ENCODE data around the gene TOP3A.

The TOP3A gene

DNA sequence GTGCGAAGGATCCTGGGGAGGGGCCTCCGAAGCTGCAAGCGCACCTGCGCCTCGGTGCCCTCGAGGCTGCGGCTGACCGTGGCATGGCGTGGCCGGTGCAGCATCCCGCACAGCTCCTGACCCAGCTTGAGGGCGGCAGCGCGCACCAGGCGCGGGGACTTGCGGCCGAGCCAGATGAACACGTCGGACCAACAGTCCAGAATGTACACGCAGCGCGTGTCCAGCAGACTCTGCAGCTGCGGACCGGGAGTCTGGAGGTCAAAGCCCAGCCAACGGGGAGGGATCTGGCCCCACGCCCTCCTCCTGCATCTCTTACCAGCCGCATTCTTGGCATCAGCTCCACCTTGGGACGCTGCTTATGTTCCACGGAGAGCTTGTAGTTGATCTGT lies 67.2 kb downstream of the TOP3A start:
- peaks cover 23% of the 10 kb centered on the region for H3K36me3 Mint-ChIP-seq (ENCODE audit: low read depth)
- peaks cover 4% of the 10 kb centered on the region for H3K27me3 Mint-ChIP-seq (ENCODE audit: low read depth, poor library complexity)
- TF ChIP-seq, protein P1, sequence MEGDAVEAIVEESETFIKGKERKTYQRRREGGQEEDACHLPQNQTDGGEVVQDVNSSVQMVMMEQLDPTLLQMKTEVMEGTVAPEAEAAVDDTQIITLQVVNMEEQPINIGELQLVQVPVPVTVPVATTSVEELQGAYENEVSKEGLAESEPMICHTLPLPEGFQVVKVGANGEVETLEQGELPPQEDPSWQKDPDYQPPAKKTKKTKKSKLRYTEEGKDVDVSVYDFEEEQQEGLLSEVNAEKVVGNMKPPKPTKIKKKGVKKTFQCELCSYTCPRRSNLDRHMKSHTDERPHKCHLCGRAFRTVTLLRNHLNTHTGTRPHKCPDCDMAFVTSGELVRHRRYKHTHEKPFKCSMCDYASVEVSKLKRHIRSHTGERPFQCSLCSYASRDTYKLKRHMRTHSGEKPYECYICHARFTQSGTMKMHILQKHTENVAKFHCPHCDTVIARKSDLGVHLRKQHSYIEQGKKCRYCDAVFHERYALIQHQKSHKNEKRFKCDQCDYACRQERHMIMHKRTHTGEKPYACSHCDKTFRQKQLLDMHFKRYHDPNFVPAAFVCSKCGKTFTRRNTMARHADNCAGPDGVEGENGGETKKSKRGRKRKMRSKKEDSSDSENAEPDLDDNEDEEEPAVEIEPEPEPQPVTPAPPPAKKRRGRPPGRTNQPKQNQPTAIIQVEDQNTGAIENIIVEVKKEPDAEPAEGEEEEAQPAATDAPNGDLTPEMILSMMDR (IDR thresholded peaks at IDR 0.05) = no peak
- H3K4me3 Mint-ChIP-seq = no peak overlapping the region
- DNase-seq = no peak
- peaks cover 16% of the 10 kb centered on the region for H3K4me1 Mint-ChIP-seq
- H3K27ac Mint-ChIP-seq = no peak overlapping the region
- no peaks in the 10 kb centered on the region for H3K9me3 Mint-ChIP-seq

DNA sequence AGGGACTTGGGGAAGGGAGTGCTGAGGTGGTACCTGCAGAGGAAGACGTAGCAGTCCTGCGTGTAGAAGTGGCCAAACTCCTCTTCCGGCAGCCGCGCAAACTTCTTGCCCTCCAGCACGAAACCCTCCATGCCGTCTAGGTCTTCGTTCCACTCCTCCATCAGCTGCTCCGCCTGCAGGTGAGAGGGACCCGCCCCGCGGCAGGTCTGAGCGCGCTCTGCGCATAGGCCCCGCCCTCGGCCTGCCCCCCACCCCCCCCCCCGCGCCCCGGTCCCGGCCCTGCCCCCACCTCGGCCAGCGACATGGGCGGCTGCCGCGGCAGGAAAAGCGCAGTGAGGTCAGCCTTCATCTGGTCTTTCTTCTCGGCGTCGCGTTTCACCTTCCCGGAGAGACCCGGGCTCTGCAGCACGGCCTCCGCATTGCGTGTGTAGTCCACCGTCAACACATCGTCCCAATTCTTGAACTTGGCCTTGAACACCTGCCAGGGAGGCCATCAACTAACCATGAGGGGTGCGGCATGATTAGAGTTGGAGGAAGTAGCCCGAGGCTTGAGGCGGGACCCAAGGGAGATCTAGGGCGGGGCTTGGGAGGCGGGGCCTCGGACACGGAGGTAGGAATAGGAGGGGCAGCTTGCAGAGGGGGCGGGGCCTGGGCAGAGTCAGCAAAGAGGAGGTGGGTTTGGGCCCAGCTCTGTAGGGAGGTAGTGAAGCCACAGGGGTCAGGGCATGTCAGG lies 67.7 kb downstream of the TOP3A start:
- Mint-ChIP-seq H3K27ac (peak overlapping the region; percentile 78), H3K4me1 (peaks cover 16% of the 10 kb centered on the region), H3K36me3 (ENCODE audit: low read depth) (peaks cover 23% of the 10 kb centered on the region), H3K4me3 (peak overlapping the region; percentile 83), H3K9me3 (no peaks in the 10 kb centered on the region), H3K27me3 (ENCODE audit: low read depth, poor library complexity) (peaks cover 4% of the 10 kb centered on the region)
- peak; percentile 81 for DNase-seq
- TF ChIP-seq, protein P1 (IDR thresholded peaks at IDR 0.05) = no peak

DNA sequence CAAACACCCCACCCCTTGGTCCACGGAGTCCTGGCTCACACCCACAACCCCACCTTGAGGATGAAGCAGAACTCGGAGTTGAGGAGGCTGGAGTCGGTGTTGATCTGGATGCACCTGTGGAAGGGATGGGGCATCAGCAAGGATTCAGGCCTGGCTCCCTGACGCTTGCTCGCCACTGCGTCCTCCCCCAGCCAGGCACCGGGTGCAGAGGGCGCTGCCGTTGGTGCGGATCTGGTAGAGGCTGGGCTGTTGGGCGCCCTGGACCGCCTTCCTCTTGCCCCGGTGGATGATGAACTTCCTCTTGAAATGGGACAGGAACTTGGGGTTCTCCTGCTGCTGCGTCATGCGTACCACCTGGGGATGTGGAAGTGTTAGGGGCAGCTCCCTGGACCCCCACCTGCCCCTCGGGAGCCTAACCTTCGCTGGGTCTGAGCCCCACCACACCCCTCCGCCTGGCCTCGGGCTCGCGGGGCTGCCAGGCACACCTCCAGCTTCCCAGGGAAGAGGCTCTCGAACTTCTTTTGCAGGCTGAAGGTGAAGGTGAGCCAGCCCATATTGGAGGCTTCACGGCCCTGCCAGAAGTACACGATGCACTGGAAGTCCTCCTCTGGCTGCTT lies 68.6 kb downstream of the TOP3A start:
- H3K4me3 Mint-ChIP-seq = no peak overlapping the region
- no peak overlapping the region for H3K27ac Mint-ChIP-seq
- peaks cover 16% of the 10 kb centered on the region for H3K4me1 Mint-ChIP-seq
- peaks cover 4% of the 10 kb centered on the region for H3K27me3 Mint-ChIP-seq (ENCODE audit: low read depth, poor library complexity)
- no peak for DNase-seq
- H3K36me3 Mint-ChIP-seq (ENCODE audit: low read depth) = peaks cover 23% of the 10 kb centered on the region
- no peaks in the 10 kb centered on the region for H3K9me3 Mint-ChIP-seq
- TF ChIP-seq, protein P1 (IDR thresholded peaks at IDR 0.05) = no peak

- TF ChIP-seq, protein P1 (IDR thresholded peaks at IDR 0.05) = no peak
- Mint-ChIP-seq H3K27ac (peak overlapping the region; percentile 19), H3K36me3 (ENCODE audit: low read depth) (peaks cover 15% of the 10 kb centered on the region), H3K4me3 (no peak overlapping the region), H3K27me3 (ENCODE audit: low read depth, poor library complexity) (peaks cover 4% of the 10 kb centered on the region), H3K9me3 (no peaks in the 10 kb centered on the region), H3K4me1 (peaks cover 16% of the 10 kb centered on the region)
- no peak for DNase-seq
Observed at GRCh38 chr17:18245038-18245776, 69.6 kb downstream of the TOP3A start.

- Mint-ChIP-seq H3K27ac (no peak overlapping the region), H3K4me1 (no peaks in the 10 kb centered on the region), H3K36me3 (ENCODE audit: low read depth) (peaks cover 29% of the 10 kb centered on the region), H3K4me3 (no peak overlapping the region), H3K9me3 (no peaks in the 10 kb centered on the region), H3K27me3 (ENCODE audit: low read depth, poor library complexity) (no peaks in the 10 kb centered on the region)
- DNase-seq = no peak
- TF ChIP-seq, protein P1 (IDR thresholded peaks at IDR 0.05) = no peak
Observed at GRCh38 chr17:18241229-18241871, 73.4 kb downstream of the TOP3A start.
